PFSK-1 (cell line): ENCODE data around the gene SAFB.

Experiments used
- FOXP2 ChIP-seq: optimal IDR thresholded peaks from 2 replicates; pipeline ENCODE3; 2011; ENCODE audit warnings: borderline replicate concordance, control low read depth, inconsistent platforms; ENCODE audit not compliant: insufficient read depth; ENCODE audit errors: extremely low read length, extremely low read depth
- POLR2AphosphoS5 ChIP-seq: IDR thresholded peaks from 2 replicates; pipeline ENCODE4 v1.6.1; 2012; ENCODE audit warnings: low read depth, mild to moderate bottlenecking, control low read depth, low read length, moderate library complexity
- REST ChIP-seq, 2 experiments: IDR thresholded peaks; 2 replicates each; pipeline versions ENCODE4 v1.6.1 to v1.8.0; 2011 to 2012; ENCODE audit warnings: low read depth in 2 of 2, low read length in 2 of 2, control low read depth in 1 of 2, inconsistent platforms in 1 of 2, mild to moderate bottlenecking in 1 of 2, moderate library complexity in 1 of 2; ENCODE audit not compliant: insufficient read depth in 1 of 2
- SIN3A ChIP-seq: IDR thresholded peaks from 2 replicates; pipeline ENCODE4 v1.6.1; 2012; ENCODE audit warnings: mild to moderate bottlenecking, low read length, moderate library complexity, borderline replicate concordance; ENCODE audit not compliant: insufficient read depth
- TAF1 ChIP-seq: IDR thresholded peaks from 2 replicates; pipeline ENCODE4 v1.6.1; 2012; ENCODE audit warnings: low read length, control low read depth, borderline replicate concordance; ENCODE audit not compliant: insufficient read depth

Gene SAFB

DNA sequence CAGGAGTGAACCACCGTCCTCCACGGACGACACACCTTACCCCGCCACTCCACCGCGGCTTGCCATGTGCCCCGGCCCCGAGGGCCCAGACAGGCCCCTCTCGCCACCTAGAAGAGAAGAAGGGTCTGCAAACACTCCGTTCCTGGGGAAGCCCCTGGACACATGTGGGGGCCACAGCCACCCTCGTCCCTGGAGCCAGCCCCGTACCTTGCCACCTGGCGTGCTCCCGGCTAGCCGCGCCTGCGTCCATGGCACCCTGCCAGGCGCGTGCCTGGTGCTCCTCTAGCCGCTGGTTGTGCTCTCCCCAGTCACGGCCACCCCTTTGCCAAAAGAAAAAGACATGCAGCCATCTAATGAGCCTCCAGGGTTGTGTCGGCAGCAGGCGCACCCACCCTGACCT lies 35.2 kb upstream of the SAFB start:
- TF ChIP-seq REST (IDR thresholded peaks at IDR 0.05; ENCODE audit: insufficient read depth in 1 of 2, low read depth in 2 of 2, low read length in 2 of 2) (no peak), FOXP2 (no peak), TAF1 (no peak), SIN3A (no peak)

GRCh38 chr19:5588441-5588840 lies 34.4 kb upstream of the SAFB start:
- TF ChIP-seq POLR2AphosphoS5 (no peak), REST (IDR thresholded peaks at IDR 0.05; ENCODE audit: insufficient read depth in 1 of 2, low read depth in 2 of 2, low read length in 2 of 2) (no peak), FOXP2 (no peak), SIN3A (no peak)

DNA sequence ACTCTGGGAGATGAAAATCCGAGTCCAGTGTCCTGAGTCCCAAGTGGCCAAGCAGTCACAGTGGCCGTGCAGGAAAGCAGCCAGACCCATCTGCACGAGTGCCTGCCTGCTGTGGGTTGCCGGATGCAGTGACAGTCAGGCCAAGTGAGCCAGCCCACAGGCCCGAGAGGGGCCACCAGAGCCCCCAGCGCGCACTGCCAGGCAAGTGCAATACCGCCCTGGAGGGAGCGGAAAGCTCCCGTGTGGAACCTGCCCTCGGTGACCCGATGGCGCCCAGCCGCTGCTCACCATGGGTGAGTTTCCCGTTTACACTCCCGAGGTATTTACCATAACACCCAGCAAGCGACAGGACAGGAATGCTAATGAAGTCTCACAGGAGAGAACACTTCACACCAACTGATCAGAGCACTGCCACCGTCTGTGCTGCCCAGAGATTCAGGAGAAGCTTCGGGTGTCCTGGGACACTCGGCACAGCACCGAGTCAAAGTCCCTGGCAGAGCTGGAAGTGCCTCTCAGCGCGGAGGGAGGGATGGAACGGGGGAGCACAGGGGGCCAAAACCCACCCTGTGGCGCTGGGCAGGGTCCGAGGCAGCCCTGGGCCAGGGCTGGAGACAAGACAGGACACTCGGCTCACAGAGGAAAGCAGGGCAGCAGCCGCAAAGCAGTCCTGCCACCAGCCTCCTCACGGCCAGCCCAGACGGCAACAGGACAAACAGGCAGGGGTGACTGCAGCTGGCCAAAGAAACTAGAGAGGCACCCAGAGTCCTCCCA lies 33.8 kb upstream of the SAFB start:
- no peak for TF ChIP-seq FOXP2
- no peak for TF ChIP-seq REST (IDR thresholded peaks at IDR 0.05; ENCODE audit: insufficient read depth in 1 of 2, low read depth in 2 of 2, low read length in 2 of 2)
- no peak for TF ChIP-seq SIN3A
- no peak for TF ChIP-seq POLR2AphosphoS5
- TF ChIP-seq TAF1, result no peak

DNA sequence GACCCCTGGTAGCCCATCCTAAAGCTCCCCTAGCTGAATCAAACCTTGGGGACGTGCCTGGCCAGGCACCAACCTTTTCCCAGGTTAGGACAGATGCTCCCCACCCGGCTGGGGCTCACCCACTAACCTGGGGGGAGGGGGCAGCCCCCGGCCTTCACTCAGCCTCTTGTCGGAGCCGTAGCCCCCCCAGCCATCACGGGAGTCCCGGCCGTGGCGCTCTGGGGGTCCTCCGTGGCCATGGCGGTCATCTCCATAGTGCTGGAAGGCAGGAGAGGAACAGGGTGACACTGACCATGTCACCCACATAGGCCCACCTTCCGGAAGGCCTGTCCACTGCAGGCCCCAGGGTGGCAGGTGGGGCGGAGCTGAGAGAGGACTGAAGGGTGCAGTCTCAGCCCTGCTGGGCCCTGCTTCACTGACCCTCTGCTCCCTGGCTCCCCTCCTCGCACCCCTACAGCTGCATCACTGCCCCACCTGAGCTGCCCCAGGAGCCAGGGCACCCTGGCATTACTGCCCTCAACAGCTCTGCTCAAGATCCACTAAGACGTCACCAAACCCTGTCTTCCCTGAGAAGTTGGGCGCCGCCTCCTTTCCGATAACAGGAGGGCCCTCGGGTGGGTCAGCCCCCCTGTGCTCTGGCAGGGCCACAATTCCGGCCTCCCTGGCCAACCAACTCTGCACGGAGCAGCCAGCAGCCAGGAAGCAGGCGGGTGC lies 32.6 kb upstream of the SAFB start:
- no peak for TF ChIP-seq REST (IDR thresholded peaks at IDR 0.05; ENCODE audit: insufficient read depth in 1 of 2, low read depth in 2 of 2, low read length in 2 of 2)
- TF ChIP-seq SIN3A, result no peak
- TF ChIP-seq FOXP2, result no peak
- no peak for TF ChIP-seq TAF1
- no peak for TF ChIP-seq POLR2AphosphoS5
